Measurements from ENCODE around the gene MYO6.

MYO6 gene

DNA sequence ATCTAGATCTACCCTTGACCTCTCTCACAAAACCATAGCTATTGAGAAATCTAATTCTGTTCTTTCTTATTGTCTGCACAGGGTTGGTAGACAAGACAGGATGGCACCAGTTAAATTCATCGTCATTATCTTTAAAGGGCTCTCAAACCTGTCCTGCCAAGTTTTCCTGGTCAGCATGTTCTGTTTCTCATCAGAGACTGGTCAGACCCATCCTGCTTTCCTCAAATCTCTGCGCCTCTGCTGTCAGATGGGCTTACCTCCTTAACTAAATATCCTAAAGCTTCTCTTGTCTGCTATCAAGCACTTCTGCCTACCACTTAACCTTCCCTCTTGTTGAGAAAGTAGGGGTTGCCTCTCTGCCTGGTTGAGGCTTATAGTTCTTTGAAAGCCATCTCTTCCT lies 125.2 kb downstream of the MYO6 start:
- Histone ChIP-seq H3K4me1 (ENCODE audit: control insufficient read depth, insufficient read depth, low read length) (no peaks in the 10 kb centered on the region), H3K27ac (ENCODE audit: extremely low read depth, low read depth, low read length) (no peak overlapping the region), H3K4me3 (ENCODE audit: low read depth, low read length) (no peak overlapping the region), H3K36me3 (ENCODE audit: control insufficient read depth in 2 of 2, insufficient read depth in 1 of 2, low read length in 2 of 2) (peaks cover 26 to 39% of the 10 kb centered on the region in 2 experiments), H3K9me3 (ENCODE audit: control insufficient read depth, insufficient read depth, low read depth, low read length) (no peaks in the 10 kb centered on the region)
- TF ChIP-seq ZNF292 (tag by site-specific recombination; IDR thresholded peaks at IDR 0.05; ENCODE audit: borderline replicate concordance, low read depth) = no peak
- no peak for TF ChIP-seq ZNF175 (tag by site-specific recombination; IDR thresholded peaks at IDR 0.05)
- ChIA-PET POLR2A (no interaction called here), CTCF (interaction anchor here (1.4 to 7.5 kb wide), 2 partner anchors 17 to 19 kb away, joined by 3 to 55 read pairs; no protein-coding TSS in a partner anchor)

DNA sequence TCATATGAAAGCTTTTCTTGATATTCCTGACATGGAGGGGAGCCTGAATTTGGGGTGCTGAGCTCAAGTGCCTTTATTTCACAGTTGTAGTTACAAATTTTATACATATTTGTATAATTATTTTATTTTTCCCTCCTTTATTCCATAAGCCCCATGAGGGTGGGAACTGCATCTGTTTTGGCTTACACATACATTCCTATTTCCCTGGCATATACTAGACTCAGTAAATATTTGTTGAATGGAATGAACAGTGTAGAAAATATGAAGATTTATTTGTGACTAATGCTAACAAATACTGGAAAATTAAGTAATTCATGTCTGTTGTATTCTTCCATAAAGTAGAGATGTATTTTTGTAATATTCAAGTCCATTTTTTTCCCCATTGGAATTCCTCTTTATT lies 127.1 kb downstream of the MYO6 start:
- POLR2A ChIA-PET = no interaction called here
- peaks cover 32 to 36% of the 10 kb centered on the region in 2 experiments for H3K36me3 ChIP-seq (ENCODE audit: control insufficient read depth in 2 of 2, insufficient read depth in 1 of 2, low read length in 2 of 2)
- H3K9me3 ChIP-seq (ENCODE audit: control insufficient read depth, insufficient read depth, low read depth, low read length) = no peaks in the 10 kb centered on the region
- no peak overlapping the region for H3K27ac ChIP-seq (ENCODE audit: extremely low read depth, low read depth, low read length)
- H3K4me1 ChIP-seq (ENCODE audit: control insufficient read depth, insufficient read depth, low read length) = no peaks in the 10 kb centered on the region
- no peak overlapping the region for H3K4me3 ChIP-seq (ENCODE audit: low read depth, low read length)
- CTCF ChIA-PET = interaction anchor here (0.6 to 7.5 kb wide), 8 partner anchors 9 to 806 kb away, joined by 3 to 55 read pairs (median 3); no protein-coding TSS in a partner anchor
- no peak for TF ChIP-seq ZNF785 (tag by site-specific recombination; IDR thresholded peaks at IDR 0.05)
- no peak for TF ChIP-seq GLI4 (tag by site-specific recombination; IDR thresholded peaks at IDR 0.05)
- no peak for TF ChIP-seq WT1 (tag by site-specific recombination; IDR thresholded peaks at IDR 0.05)
- no peak for TF ChIP-seq ZNF274 (IDR thresholded peaks at IDR 0.05; ENCODE audit: low read length)
- no peak for TF ChIP-seq ZNF274 (tag by site-specific recombination; IDR thresholded peaks at IDR 0.05; ENCODE audit: borderline replicate concordance)

DNA sequence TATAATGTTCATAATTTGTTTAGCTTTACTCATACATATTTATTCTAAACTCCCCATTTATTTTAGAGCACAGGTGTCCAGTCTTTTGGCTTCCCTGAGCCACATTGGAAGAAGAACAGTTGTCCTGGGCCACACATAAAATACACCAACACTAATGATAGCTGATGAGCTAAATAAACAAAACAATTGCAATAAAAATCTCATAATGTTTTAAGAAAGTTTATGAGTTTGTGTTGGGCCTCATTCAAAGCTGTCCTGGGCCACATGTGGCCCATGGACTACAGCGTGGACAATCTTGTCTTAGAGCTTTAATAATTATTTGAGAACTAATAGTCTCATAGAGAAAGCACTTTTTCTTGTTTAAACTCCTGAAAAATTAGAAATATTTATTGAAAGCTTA lies 131.3 kb downstream of the MYO6 start:
- POLR2A ChIA-PET = no interaction called here
- Histone ChIP-seq H3K4me1 (ENCODE audit: control insufficient read depth, insufficient read depth, low read length) (0 out of 2 replicates have a peak, but pooled peaks cover 6% of the 10 kb centered on the region), H3K27ac (ENCODE audit: extremely low read depth, low read depth, low read length) (no peak overlapping the region), H3K4me3 (ENCODE audit: low read depth, low read length) (no peak overlapping the region), H3K9me3 (ENCODE audit: control insufficient read depth, insufficient read depth, low read depth, low read length) (no peaks in the 10 kb centered on the region), H3K36me3 (ENCODE audit: control insufficient read depth in 2 of 2, insufficient read depth in 1 of 2, low read length in 2 of 2) (peaks cover 7 to 19% of the 10 kb centered on the region in 2 experiments)
- TF ChIP-seq ZNF132 (tag by site-specific recombination; IDR thresholded peaks at IDR 0.05; ENCODE audit: borderline replicate concordance) = no peak
- TF ChIP-seq ZNF558 (tag by site-specific recombination; IDR thresholded peaks at IDR 0.05) = no peak
- TF ChIP-seq, protein P1, sequence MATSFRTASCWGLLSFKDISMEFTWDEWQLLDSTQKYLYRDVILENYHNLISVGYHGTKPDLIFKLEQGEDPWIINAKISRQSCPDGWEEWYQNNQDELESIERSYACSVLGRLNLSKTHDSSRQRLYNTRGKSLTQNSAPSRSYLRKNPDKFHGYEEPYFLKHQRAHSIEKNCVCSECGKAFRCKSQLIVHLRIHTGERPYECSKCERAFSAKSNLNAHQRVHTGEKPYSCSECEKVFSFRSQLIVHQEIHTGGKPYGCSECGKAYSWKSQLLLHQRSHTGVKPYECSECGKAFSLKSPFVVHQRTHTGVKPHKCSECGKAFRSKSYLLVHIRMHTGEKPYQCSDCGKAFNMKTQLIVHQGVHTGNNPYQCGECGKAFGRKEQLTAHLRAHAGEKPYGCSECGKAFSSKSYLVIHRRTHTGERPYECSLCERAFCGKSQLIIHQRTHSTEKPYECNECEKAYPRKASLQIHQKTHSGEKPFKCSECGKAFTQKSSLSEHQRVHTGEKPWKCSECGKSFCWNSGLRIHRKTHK (tag by site-specific recombination; IDR thresholded peaks at IDR 0.05) = no peak
- TF ChIP-seq, protein P2, sequence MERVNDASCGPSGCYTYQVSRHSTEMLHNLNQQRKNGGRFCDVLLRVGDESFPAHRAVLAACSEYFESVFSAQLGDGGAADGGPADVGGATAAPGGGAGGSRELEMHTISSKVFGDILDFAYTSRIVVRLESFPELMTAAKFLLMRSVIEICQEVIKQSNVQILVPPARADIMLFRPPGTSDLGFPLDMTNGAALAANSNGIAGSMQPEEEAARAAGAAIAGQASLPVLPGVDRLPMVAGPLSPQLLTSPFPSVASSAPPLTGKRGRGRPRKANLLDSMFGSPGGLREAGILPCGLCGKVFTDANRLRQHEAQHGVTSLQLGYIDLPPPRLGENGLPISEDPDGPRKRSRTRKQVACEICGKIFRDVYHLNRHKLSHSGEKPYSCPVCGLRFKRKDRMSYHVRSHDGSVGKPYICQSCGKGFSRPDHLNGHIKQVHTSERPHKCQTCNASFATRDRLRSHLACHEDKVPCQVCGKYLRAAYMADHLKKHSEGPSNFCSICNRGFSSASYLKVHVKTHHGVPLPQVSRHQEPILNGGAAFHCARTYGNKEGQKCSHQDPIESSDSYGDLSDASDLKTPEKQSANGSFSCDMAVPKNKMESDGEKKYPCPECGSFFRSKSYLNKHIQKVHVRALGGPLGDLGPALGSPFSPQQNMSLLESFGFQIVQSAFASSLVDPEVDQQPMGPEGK (tag by site-specific recombination; IDR thresholded peaks at IDR 0.05) = no peak
- TF ChIP-seq BCL11B (tag by site-specific recombination; IDR thresholded peaks at IDR 0.05; ENCODE audit: low read depth) = no peak
- CTCF ChIA-PET = interaction anchor here (1.2 to 6.1 kb wide), 3 partner anchors 10 to 25 kb away, joined by 3 to 74 read pairs (median 4); no protein-coding TSS in a partner anchor

DNA sequence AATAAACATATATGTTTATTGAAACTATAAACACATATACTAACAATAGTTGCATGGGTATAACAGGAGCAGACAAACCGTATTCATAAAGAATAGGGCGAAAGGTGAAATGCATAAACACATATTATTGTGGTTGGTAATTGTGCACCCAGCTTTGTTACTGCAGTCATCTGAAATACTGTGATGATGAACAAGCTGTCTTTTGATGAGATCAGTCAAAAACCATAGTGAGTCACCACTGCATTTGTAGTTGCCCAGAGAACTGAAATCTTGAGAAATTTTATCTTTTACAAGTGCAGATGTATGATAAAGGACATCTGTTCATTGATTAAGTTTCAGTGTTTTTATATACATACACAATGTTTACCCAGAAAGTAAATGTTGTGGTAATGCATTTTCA lies 133.7 kb downstream of the MYO6 start:
- Histone ChIP-seq H3K27ac (ENCODE audit: extremely low read depth, low read depth, low read length) (no peak overlapping the region), H3K36me3 (ENCODE audit: control insufficient read depth in 2 of 2, insufficient read depth in 1 of 2, low read length in 2 of 2) (peaks cover 10 to 17% of the 10 kb centered on the region in 2 experiments), H3K9me3 (ENCODE audit: control insufficient read depth, insufficient read depth, low read depth, low read length) (no peaks in the 10 kb centered on the region), H3K4me1 (ENCODE audit: control insufficient read depth, insufficient read depth, low read length) (0 out of 2 replicates have a peak, but pooled peaks cover 6% of the 10 kb centered on the region), H3K4me3 (ENCODE audit: low read depth, low read length) (no peak overlapping the region)
- no peak for TF ChIP-seq ZNF274 (IDR thresholded peaks at IDR 0.05; ENCODE audit: low read length)
- no peak for TF ChIP-seq ZNF274 (tag by site-specific recombination; IDR thresholded peaks at IDR 0.05; ENCODE audit: borderline replicate concordance)
- no peak for TF ChIP-seq ZNF48 (tag by site-specific recombination; IDR thresholded peaks at IDR 0.05)
- TF ChIP-seq, protein P3, sequence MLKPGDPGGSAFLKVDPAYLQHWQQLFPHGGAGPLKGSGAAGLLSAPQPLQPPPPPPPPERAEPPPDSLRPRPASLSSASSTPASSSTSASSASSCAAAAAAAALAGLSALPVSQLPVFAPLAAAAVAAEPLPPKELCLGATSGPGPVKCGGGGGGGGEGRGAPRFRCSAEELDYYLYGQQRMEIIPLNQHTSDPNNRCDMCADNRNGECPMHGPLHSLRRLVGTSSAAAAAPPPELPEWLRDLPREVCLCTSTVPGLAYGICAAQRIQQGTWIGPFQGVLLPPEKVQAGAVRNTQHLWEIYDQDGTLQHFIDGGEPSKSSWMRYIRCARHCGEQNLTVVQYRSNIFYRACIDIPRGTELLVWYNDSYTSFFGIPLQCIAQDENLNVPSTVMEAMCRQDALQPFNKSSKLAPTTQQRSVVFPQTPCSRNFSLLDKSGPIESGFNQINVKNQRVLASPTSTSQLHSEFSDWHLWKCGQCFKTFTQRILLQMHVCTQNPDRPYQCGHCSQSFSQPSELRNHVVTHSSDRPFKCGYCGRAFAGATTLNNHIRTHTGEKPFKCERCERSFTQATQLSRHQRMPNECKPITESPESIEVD (tag by site-specific recombination; IDR thresholded peaks at IDR 0.05) = peak; percentile 70
- TF ChIP-seq ZNF23 (tag by site-specific recombination; IDR thresholded peaks at IDR 0.05; ENCODE audit: borderline replicate concordance) = no peak
- no peak for TF ChIP-seq GFI1B (tag by site-specific recombination; IDR thresholded peaks at IDR 0.05)
- ChIA-PET POLR2A (no interaction called here), CTCF (interaction anchor here (1.0 to 6.1 kb wide), 2 partner anchors 10 to 978 kb away, joined by 3 to 74 read pairs; no protein-coding TSS in a partner anchor)
